ENCODE measurements around the gene ENTREP1. TPM values are rescaled to one million over a fixed set of nuclear protein-coding genes. Genes with fewer than 3 reads are reported as not detected.

ENTREP1 gene
- total RNA-seq, 1 experiment from 2014 or later, result 21.3 TPM

DNA sequence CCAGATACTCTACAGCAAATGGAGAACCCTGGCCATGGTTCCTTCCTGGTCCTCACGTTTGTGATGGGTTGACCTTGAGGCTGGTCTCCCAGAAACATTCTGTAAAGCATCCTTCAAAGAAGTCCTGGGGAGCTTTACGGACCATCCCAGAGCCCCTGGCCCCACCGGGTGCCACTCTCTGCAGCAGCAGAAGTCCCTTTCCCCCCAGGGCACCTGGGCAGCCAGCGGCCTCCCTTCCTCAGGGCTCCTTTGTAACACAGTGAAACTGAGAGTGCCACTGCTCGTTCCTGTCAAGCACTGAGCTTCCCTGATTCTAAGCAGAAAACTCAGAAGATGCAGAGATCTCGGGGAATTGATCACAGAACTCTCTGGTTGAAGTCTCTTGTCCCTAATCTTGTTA lies 104.3 kb downstream of the ENTREP1 start:
- TF ChIP-seq, protein P1, sequence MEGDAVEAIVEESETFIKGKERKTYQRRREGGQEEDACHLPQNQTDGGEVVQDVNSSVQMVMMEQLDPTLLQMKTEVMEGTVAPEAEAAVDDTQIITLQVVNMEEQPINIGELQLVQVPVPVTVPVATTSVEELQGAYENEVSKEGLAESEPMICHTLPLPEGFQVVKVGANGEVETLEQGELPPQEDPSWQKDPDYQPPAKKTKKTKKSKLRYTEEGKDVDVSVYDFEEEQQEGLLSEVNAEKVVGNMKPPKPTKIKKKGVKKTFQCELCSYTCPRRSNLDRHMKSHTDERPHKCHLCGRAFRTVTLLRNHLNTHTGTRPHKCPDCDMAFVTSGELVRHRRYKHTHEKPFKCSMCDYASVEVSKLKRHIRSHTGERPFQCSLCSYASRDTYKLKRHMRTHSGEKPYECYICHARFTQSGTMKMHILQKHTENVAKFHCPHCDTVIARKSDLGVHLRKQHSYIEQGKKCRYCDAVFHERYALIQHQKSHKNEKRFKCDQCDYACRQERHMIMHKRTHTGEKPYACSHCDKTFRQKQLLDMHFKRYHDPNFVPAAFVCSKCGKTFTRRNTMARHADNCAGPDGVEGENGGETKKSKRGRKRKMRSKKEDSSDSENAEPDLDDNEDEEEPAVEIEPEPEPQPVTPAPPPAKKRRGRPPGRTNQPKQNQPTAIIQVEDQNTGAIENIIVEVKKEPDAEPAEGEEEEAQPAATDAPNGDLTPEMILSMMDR (conservative IDR thresholded peaks at IDR 0.05), result no peak
- H2BK15ac ChIP-seq (ENCODE audit: low read depth, low read length), result no peak overlapping the region
- no CpG with 5 or more reads among the region's 6 CpGs for WGBS (ENCODE audit: extremely low coverage, insufficient read length, low lambda C conversion rate)
- no peaks in the 10 kb centered on the region for H3K4me1 ChIP-seq (ENCODE audit: insufficient read depth, low read length)
- Mint-ChIP-seq H3K27me3 (ENCODE audit: low read depth) (no peaks in the 10 kb centered on the region), H3K9me3 (peaks cover 12 to 13% of the 10 kb centered on the region in 2 experiments), H3K27ac (no peak overlapping the region; a peak in 1 of 7 replicates), H3K36me3 (ENCODE audit: insufficient read depth in 1 of 3, low read depth in 3 of 3) (peaks cover 9 to 14% (median 12%) of the 10 kb centered on the region in 3 experiments; a peak in 6 of 7 replicates), H3K4me1 (peaks cover 2 to 14% of the 10 kb centered on the region in 2 experiments; a peak in 2 of 4 replicates), H3K4me3 (no peak overlapping the region)
- DNase-seq, result no peak
- H2BK12ac ChIP-seq (ENCODE audit: insufficient read length, low read depth, low read length), result no peak overlapping the region
- no peak overlapping the region for H2BK20ac ChIP-seq (ENCODE audit: low read depth, low read length, poor library complexity, severe bottlenecking)
- H3K23me2 ChIP-seq (ENCODE audit: insufficient read length, low read depth, low read length, poor library complexity, severe bottlenecking), result no peaks in the 10 kb centered on the region
- H3K9me3 ChIP-seq (ENCODE audit: control insufficient read depth, low read depth, low read length), result no peaks in the 10 kb centered on the region
- H3K4me2 ChIP-seq (ENCODE audit: insufficient read depth, insufficient read length, low read length), result no peak overlapping the region
- no peak overlapping the region for H3K18ac ChIP-seq (ENCODE audit: insufficient read length, low read depth, low read length)
- H2AK5ac ChIP-seq (ENCODE audit: insufficient read length, low read length), result no peak overlapping the region
- no peak overlapping the region for H2AFZ ChIP-seq (ENCODE audit: low read length)
- no peaks in the 10 kb centered on the region for H3K27me3 ChIP-seq (ENCODE audit: insufficient read depth, low read length)
- no peak overlapping the region for H3T11ph ChIP-seq (ENCODE audit: low read length)
- no peak overlapping the region for H4K8ac ChIP-seq (replicated peaks; ENCODE audit: insufficient read length, low read depth, low read length)
- H3K27ac ChIP-seq (ENCODE audit: insufficient read length, low read depth, low read length), result no peak overlapping the region
- no peak overlapping the region for H3K23ac ChIP-seq (ENCODE audit: insufficient read length, low read depth, low read length)
- no peak overlapping the region for H3K56ac ChIP-seq (ENCODE audit: insufficient read length, low read depth, low read length)
- no peaks in the 10 kb centered on the region for H3K79me1 ChIP-seq (ENCODE audit: insufficient read depth, low read depth, low read length, poor library complexity, severe bottlenecking)
- H3K4ac ChIP-seq (ENCODE audit: low read depth, low read length), result no peak overlapping the region
- no peak overlapping the region for H4K91ac ChIP-seq (ENCODE audit: insufficient read length, low read depth, low read length)
- H3K14ac ChIP-seq (ENCODE audit: insufficient read depth, low read length), result no peak overlapping the region
- no peak overlapping the region for H2BK5ac ChIP-seq (ENCODE audit: insufficient read length, low read length)
- H4K5ac ChIP-seq (ENCODE audit: insufficient read length, low read depth, low read length), result no peak overlapping the region
- H3K9ac ChIP-seq (ENCODE audit: extremely low read depth, insufficient read length, low read length), result no peak overlapping the region
- no peak overlapping the region for H2BK120ac ChIP-seq (ENCODE audit: low read depth, low read length, poor library complexity, severe bottlenecking)
- H3K79me2 ChIP-seq (ENCODE audit: insufficient read depth, low read length), result no peaks in the 10 kb centered on the region
- H4K20me1 ChIP-seq (ENCODE audit: control insufficient read depth, insufficient read depth, insufficient read length), result no peaks in the 10 kb centered on the region
